Keratinocyte (primary cell): ENCODE measurements around the gene PPP1R14B. TPM values are rescaled to one million over a fixed set of nuclear protein-coding genes. Genes with fewer than 3 reads are reported as not detected.

Experiments
- DNase-seq: peaks from one replicate; pipeline ENCODE4 v3.0.0-alpha.2; 2011; ENCODE audit warnings: low read depth, missing footprints, low spot score
- FAIRE-seq: peaks from 2 replicates; lab custom pipeline; 2011; peaks lifted over from hg19 to GRCh38; lab: Jason Lieb, UNC
- H2AFZ ChIP-seq: 2 replicates; pipeline ENCODE4 v1.6.0; 2012; ENCODE audit warnings: low read length, control low read depth, inconsistent platforms; ENCODE audit not compliant: control insufficient read depth
- H3K27ac ChIP-seq: 2 replicates; pipeline ENCODE4 v1.5.1; 2011; ENCODE audit warnings: low read length; ENCODE audit not compliant: control insufficient read depth, insufficient read depth
- H3K27me3 ChIP-seq: 3 replicates; pipeline ENCODE4 v1.6.0; 2011; ENCODE audit warnings: low read length; ENCODE audit not compliant: control insufficient read depth, insufficient read depth; ENCODE audit errors: extremely low read depth
- H3K36me3 ChIP-seq, 2 experiments: 2 replicates in 1 of 2; 3 replicates in 1 of 2; pipeline ENCODE4 v1.5.1; 2011; ENCODE audit warnings: low read length in 2 of 2, mild to moderate bottlenecking in 1 of 2; ENCODE audit not compliant: control insufficient read depth in 2 of 2, insufficient read depth in 2 of 2; ENCODE audit errors: extremely low read depth in 1 of 2
- H3K4me1 ChIP-seq: 3 replicates; pipeline ENCODE4 v1.5.1; 2011; ENCODE audit warnings: low read length; ENCODE audit not compliant: control insufficient read depth, insufficient read depth; ENCODE audit errors: extremely low read depth
- H3K4me2 ChIP-seq: 3 replicates; pipeline ENCODE4 v1.6.0; 2011; ENCODE audit warnings: low read depth, low read length; ENCODE audit not compliant: control insufficient read depth, insufficient read depth; ENCODE audit errors: extremely low read depth
- H3K4me3 ChIP-seq, 3 experiments: fragments of 200-600 bp in 1 of 3; sonication (generic) in 1 of 3; 2 replicates in 2 of 3; 3 replicates in 1 of 3; pipeline ENCODE4 v1.5.1; 2011 to 2016; ENCODE audit warnings: low read length in 3 of 3, mild to moderate bottlenecking in 3 of 3, control low read depth in 2 of 3, inconsistent platforms in 1 of 3, low read depth in 1 of 3, mixed read lengths in 1 of 3, mixed run types in 1 of 3, moderate library complexity in 1 of 3; ENCODE audit not compliant: control insufficient read depth in 2 of 3, insufficient read depth in 2 of 3; ENCODE audit errors: extremely low read depth in 1 of 3
- H3K79me2 ChIP-seq: 2 replicates; pipeline ENCODE4 v1.6.0; 2012; ENCODE audit warnings: low read length; ENCODE audit not compliant: control insufficient read depth, insufficient read depth
- H3K9ac ChIP-seq: 3 replicates; pipeline ENCODE4 v1.6.0; 2011; ENCODE audit warnings: low read length; ENCODE audit not compliant: control insufficient read depth, insufficient read depth; ENCODE audit errors: extremely low read depth
- H3K9me1 ChIP-seq: 3 replicates; pipeline ENCODE4 v1.6.0; 2011; ENCODE audit warnings: low read length; ENCODE audit not compliant: control insufficient read depth, insufficient read depth; ENCODE audit errors: extremely low read depth
- H3K9me3 ChIP-seq: 2 replicates; pipeline ENCODE4 v1.5.1; 2012; ENCODE audit warnings: low read depth, low read length; ENCODE audit not compliant: control insufficient read depth
- H4K20me1 ChIP-seq: 3 replicates; pipeline ENCODE4 v1.6.0; 2011; ENCODE audit warnings: low read length; ENCODE audit not compliant: control insufficient read depth, insufficient read depth; ENCODE audit errors: extremely low read depth
- CTCF ChIP-seq, 3 experiments: IDR thresholded peaks in 1 of 3; conservative IDR thresholded peaks in 1 of 3; optimal IDR thresholded peaks in 1 of 3; 2 replicates in 2 of 3; 3 replicates in 1 of 3; pipeline versions ENCODE3 to v1.5.1; 2011; ENCODE audit warnings: low read length in 3 of 3, mild to moderate bottlenecking in 3 of 3, moderate library complexity in 2 of 3, control low read depth in 1 of 3, inconsistent platforms in 1 of 3; ENCODE audit not compliant: insufficient read depth in 2 of 3; ENCODE audit errors: extremely low read depth in 1 of 3
- EZH2 ChIP-seq: IDR thresholded peaks from one replicate; pipeline ENCODE4 v1.6.1; 2012; ENCODE audit warnings: inconsistent platforms, mild to moderate bottlenecking, low read length, moderate library complexity
- dilution Hi-C: fragments of 300-500 bp; cut with MboI; formaldehyde crosslinking; loops from one replicate; pipeline ENCODE4 v1.7.0; 2020; ENCODE audit warnings: low sequenced_read_pairs; ENCODE audit not compliant: extremely low pct_ligation_motif_present
- polyA plus RNA-seq, 5 experiments: library from polyadenylated mRNA; depleted of rRNA in 3 of 5; stranded (reverse) in 3 of 5; stranded (forward) in 1 of 5; unstranded in 1 of 5; fragments of >200 nt; gene quantifications; 1 replicate in 1 of 5; 2 replicates in 3 of 5; 3 replicates in 1 of 5; pipeline versions ENCODE4 v1.2.1 to v1.2.3, GENCODE V29; 2011 to 2012; ENCODE audit warnings: missing spikeins in 2 of 5, low read depth in 1 of 5, low replicate concordance in 1 of 5
- small RNA-seq, 3 experiments: library from RNA; depleted of rRNA; stranded (forward); fragments of <200 nt; gene quantifications; one replicate each; pipeline ENCODE3, GENCODE V24; 2012; ENCODE audit warnings: low read depth in 3 of 3, low replicate concordance in 1 of 3; ENCODE audit not compliant: insufficient read length in 3 of 3

PPP1R14B gene
- polyA plus RNA-seq, 1 donor (not counting 4 experiments of a cell fraction or from before 2014, with no cell fraction given), result 208 TPM

- no peak overlapping the region for H3K9ac ChIP-seq
- DNase-seq, result no peak
- H3K9me1 ChIP-seq, result no peaks in the 10 kb centered on the region
- peaks cover 29% of the 10 kb centered on the region for H3K79me2 ChIP-seq
- TF ChIP-seq CTCF (optimal IDR thresholded peaks at IDR 0.05 in 1 of 3, IDR thresholded peaks at IDR 0.05 in 1 of 3, conservative IDR thresholded peaks at IDR 0.05 in 1 of 3; ENCODE audit: extremely low read depth in 1 of 3, insufficient read depth in 2 of 3, low read length in 3 of 3) (no peak), EZH2 (no peak)
- no peaks in the 10 kb centered on the region for H3K9me3 ChIP-seq
- no peaks in the 10 kb centered on the region for H3K27me3 ChIP-seq
- H3K36me3 ChIP-seq, result peaks cover 44 to 79% of the 10 kb centered on the region in 2 experiments
- H3K4me1 ChIP-seq, result no peaks in the 10 kb centered on the region
- no peak for FAIRE-seq
- no peak overlapping the region for H3K27ac ChIP-seq
- dilution Hi-C loops, result no loop called here
- H3K4me3 ChIP-seq, result no peak overlapping the region
- no peak overlapping the region for H3K4me2 ChIP-seq
- no peak overlapping the region for H2AFZ ChIP-seq
- H4K20me1 ChIP-seq, result peaks cover 4% of the 10 kb centered on the region
These were observed 50.1 kb downstream of the PPP1R14B start for GRCh38 chr11:64196626-64197025.

Small RNA genes lying within 50 kb of the gene (small RNA-seq; reads per million reads assigned to genes)
- gene RF00019, result 0 reads per million in 3 experiments

Other genes starting within 250 kb of the PPP1R14B start
- gene FLRT1, start 211.0 kb downstream of the PPP1R14B start, polyA plus RNA-seq, result not detected in 3 replicates
- 2.7 to 6.7 TPM (median 4.6 TPM) in 3 replicates for gene MACROD1, start 80.8 kb downstream of the PPP1R14B start, polyA plus RNA-seq
- 157 to 215 TPM (median 206 TPM) in 3 replicates for gene STIP1, start 60.8 kb downstream of the PPP1R14B start, polyA plus RNA-seq
- gene FERMT3, start 40.2 kb downstream of the PPP1R14B start, polyA plus RNA-seq, result 0.26 to 1.9 TPM (median 0.98 TPM) in 3 replicates
- gene TRPT1, start 20.8 kb downstream of the PPP1R14B start, polyA plus RNA-seq, result 15.5 to 20.3 TPM (median 18.3 TPM) in 3 replicates
- gene NUDT22, start 20.7 kb downstream of the PPP1R14B start, polyA plus RNA-seq, result 22.6 to 55.6 TPM (median 31.1 TPM) in 3 replicates
- 10.1 to 24.7 TPM (median 12.2 TPM) in 3 replicates for gene DNAJC4, start 16.4 kb downstream of the PPP1R14B start, polyA plus RNA-seq
- 9.7 to 23.3 TPM (median 10.0 TPM) in 3 replicates for gene VEGFB, start 12.4 kb downstream of the PPP1R14B start, polyA plus RNA-seq
- gene FKBP2, start 5.8 kb downstream of the PPP1R14B start, polyA plus RNA-seq, result 40.3 to 57.7 TPM (median 51.9 TPM) in 3 replicates
- gene PLCB3, start 4.6 kb upstream of the PPP1R14B start, polyA plus RNA-seq, result 32.5 to 46.9 TPM (median 42.0 TPM) in 3 replicates
- 58.3 to 86.9 TPM (median 61.2 TPM) in 3 replicates for gene BAD, start 37.7 kb upstream of the PPP1R14B start, polyA plus RNA-seq
- gene GPR137, start 38.9 kb upstream of the PPP1R14B start, polyA plus RNA-seq, result 6.6 to 11.7 TPM (median 9.8 TPM) in 3 replicates
- not detected in 3 replicates for gene KCNK4, start 44.4 kb upstream of the PPP1R14B start, polyA plus RNA-seq
- 0.17 to 0.29 TPM (median 0.19 TPM) in 3 replicates for gene CATSPERZ, start 53.4 kb upstream of the PPP1R14B start, polyA plus RNA-seq
- 20.8 to 33.9 TPM (median 25.9 TPM) in 3 replicates for gene ESRRA, start 58.6 kb upstream of the PPP1R14B start, polyA plus RNA-seq
- gene TRMT112, start 70.6 kb upstream of the PPP1R14B start, polyA plus RNA-seq, result 238 to 408 TPM (median 297 TPM) in 3 replicates
- gene PRDX5, start 71.2 kb upstream of the PPP1R14B start, polyA plus RNA-seq, result 590 to 817 TPM (median 591 TPM) in 3 replicates
- 2.9 to 5.3 TPM (median 3.7 TPM) in 3 replicates for gene CCDC88B, start 93.3 kb upstream of the PPP1R14B start, polyA plus RNA-seq
- gene RPS6KA4, start 112.2 kb upstream of the PPP1R14B start, polyA plus RNA-seq, result 46.5 to 62.7 TPM (median 52.4 TPM) in 3 replicates